Measurements from ENCODE around the gene CTNNBL1.

GRCh38 chr20:37885042-37885441 lies 191.2 kb downstream of the CTNNBL1 start:
- TF ChIP-seq CTCF (conservative IDR thresholded peaks at IDR 0.05 in 1 of 2, IDR thresholded peaks at IDR 0.05 in 1 of 2; ENCODE audit: low read depth in 1 of 2, low read length in 2 of 2) (no peak), EZH2 (IDR thresholded peaks at IDR 0.05; ENCODE audit: low read length, missing control alignments) (no peak)
